Measurements from ENCODE around the gene TYRP1. TPM values are rescaled to one million over a fixed set of nuclear protein-coding genes. Genes with fewer than 3 reads are reported as not detected.

Gene TYRP1
- total RNA-seq, 4 donors from 2014 or later: 0.84 to 10.3 (median 1.6) TPM

DNA sequence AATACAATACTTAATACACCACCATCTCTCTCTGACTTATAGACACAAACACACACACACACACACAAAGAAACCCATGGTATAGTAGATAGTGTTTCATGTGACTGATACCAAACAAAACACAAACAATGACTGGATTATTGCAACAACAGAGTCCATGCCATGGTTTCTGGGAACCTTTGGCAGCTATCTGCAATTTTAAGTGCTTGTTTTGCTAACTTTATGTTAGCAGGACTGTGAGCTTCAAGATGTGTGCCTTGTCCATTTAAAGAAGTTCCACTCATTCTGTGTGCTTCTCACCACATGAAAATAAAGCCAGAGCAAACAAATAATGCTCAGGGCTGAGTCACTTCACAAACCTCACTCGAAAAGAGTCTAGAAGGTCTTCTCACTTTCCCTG lies 66.6 kb downstream of the TYRP1 start:
- H3K9me3 ChIP-seq: no peaks in the 10 kb centered on the region
- DNase-seq: no peak
- H3K27ac ChIP-seq: no peak overlapping the region
- in situ Hi-C loops (cut with MboI; ENCODE audit: low sequenced_read_pairs in 4 of 4) (no loop called here), intact Hi-C loops (cut with DNase I; ENCODE audit: low total_unique reads) (no loop called here)
- no peaks in the 10 kb centered on the region for H3K36me3 ChIP-seq
- no peak overlapping the region for H3K4me3 ChIP-seq
- no peak for ATAC-seq
- TF ChIP-seq, protein P1, sequence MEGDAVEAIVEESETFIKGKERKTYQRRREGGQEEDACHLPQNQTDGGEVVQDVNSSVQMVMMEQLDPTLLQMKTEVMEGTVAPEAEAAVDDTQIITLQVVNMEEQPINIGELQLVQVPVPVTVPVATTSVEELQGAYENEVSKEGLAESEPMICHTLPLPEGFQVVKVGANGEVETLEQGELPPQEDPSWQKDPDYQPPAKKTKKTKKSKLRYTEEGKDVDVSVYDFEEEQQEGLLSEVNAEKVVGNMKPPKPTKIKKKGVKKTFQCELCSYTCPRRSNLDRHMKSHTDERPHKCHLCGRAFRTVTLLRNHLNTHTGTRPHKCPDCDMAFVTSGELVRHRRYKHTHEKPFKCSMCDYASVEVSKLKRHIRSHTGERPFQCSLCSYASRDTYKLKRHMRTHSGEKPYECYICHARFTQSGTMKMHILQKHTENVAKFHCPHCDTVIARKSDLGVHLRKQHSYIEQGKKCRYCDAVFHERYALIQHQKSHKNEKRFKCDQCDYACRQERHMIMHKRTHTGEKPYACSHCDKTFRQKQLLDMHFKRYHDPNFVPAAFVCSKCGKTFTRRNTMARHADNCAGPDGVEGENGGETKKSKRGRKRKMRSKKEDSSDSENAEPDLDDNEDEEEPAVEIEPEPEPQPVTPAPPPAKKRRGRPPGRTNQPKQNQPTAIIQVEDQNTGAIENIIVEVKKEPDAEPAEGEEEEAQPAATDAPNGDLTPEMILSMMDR (IDR thresholded peaks at IDR 0.05 in 4 of 5, conservative IDR thresholded peaks at IDR 0.05 in 1 of 5): no peak
- no peak for TF ChIP-seq POLR2A (IDR thresholded peaks at IDR 0.05)
- H3K27me3 ChIP-seq: no peaks in the 10 kb centered on the region
- no peaks in the 10 kb centered on the region for H3K4me1 ChIP-seq

Other genes with a start within 250 kb of the TYRP1 start
- 1 to 10 TPM in 3 of 4 donors, under 1 TPM in 1; 0.75 to 2.3 (median 2.0) TPM for gene LURAP1L, start 81.6 kb downstream of the TYRP1 start, total RNA-seq